GM06990 (cell line): ENCODE data around the gene PTPRD.

Experiments used
- DNase-seq: peaks from one replicate; pipeline ENCODE4 v3.0.0-alpha.2; 2011; ENCODE audit not compliant: insufficient read length; ENCODE audit errors: extremely low read depth
- H3K27me3 ChIP-seq: replicated peaks from 2 replicates; pipeline ENCODE4 v1.6.0; 2011; ENCODE audit warnings: low read length; ENCODE audit not compliant: control insufficient read depth, insufficient read depth
- H3K36me3 ChIP-seq: 2 replicates; pipeline ENCODE4 v1.5.1; 2011; ENCODE audit warnings: low read length; ENCODE audit not compliant: control insufficient read depth, insufficient read depth
- H3K4me3 ChIP-seq: replicated peaks from 2 replicates; pipeline ENCODE4 v1.5.1; 2011; ENCODE audit warnings: low read depth, mild to moderate bottlenecking, control low read depth, low read length
- CTCF ChIP-seq: IDR thresholded peaks from 2 replicates; pipeline ENCODE4 v1.5.1; 2011; ENCODE audit warnings: low read length, control low read depth, mild to moderate bottlenecking, inconsistent platforms; ENCODE audit not compliant: insufficient read depth, poor library complexity, severe bottlenecking

Gene PTPRD

DNA sequence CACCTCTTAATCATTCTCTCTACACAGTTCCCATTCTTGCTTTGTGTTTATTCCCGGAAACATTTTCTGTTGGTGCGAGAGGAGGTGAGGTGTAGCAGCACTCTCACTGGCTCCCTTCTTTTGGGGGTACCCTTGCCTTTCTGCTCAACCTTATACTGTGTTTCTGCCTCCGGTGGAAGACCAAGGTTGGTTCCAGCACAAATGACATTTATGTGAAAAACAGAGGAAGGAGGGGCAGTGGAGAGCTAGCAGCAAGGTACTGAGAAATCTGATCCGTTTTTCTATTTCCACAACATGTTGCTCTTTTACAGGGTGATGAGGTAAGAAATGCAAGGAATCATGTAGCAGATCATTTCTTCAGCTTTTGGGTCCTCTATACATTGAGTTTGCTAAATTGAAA is 2165.2 kb downstream of the PTPRD start:
- Histone ChIP-seq H3K36me3 (no peaks in the 10 kb centered on the region), H3K4me3 (no peak overlapping the region), H3K27me3 (no peaks in the 10 kb centered on the region)
- no peak for DNase-seq
- TF ChIP-seq CTCF = no peak

DNA sequence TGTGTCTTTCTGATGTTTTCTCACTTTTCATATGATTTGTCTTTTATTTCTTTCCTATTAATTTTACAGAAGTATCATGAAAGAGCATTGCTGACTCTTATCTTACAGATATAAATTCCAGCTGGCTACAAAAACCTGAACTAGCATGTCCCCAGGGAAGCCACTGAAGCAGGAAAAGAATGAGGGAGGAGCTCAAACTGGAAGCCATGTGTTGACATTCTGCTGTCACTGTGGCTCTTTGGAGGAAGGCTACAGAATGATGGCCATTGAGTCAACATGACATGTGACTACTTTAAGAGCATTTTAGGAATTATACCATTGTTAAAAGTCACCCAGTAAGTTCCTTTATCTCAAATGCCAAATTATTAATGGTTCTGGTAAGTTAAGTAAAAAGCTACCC is 2174.9 kb downstream of the PTPRD start:
- no peak overlapping the region for H3K4me3 ChIP-seq
- H3K27me3 ChIP-seq = no peaks in the 10 kb centered on the region
- no peaks in the 10 kb centered on the region for H3K36me3 ChIP-seq
- TF ChIP-seq CTCF = no peak
- DNase-seq = no peak

DNA sequence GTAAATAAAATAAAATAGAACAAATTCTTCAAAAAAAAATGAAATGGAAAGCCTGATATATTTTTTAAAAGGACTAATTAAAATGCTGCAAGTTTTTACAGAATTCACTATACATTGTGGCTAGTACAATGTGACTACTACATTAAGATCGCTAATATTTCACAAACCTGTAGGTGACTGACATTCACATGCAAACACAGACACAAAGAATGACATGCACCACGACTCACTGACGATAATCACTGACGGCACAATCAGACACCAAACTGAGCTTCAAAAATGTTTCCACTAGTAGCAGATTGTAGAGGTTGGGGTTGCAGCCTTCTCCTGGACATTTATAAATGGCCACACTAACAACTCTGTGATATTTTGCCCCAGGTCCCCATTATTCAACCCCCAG is 2175.5 kb downstream of the PTPRD start:
- no peaks in the 10 kb centered on the region for H3K27me3 ChIP-seq
- TF ChIP-seq CTCF = no peak
- H3K4me3 ChIP-seq = no peak overlapping the region
- no peaks in the 10 kb centered on the region for H3K36me3 ChIP-seq
- DNase-seq = no peak

GRCh38 chr9:8436786-8437185 is 2176.0 kb downstream of the PTPRD start:
- no peak for DNase-seq
- Histone ChIP-seq H3K4me3 (no peak overlapping the region), H3K36me3 (no peaks in the 10 kb centered on the region), H3K27me3 (no peaks in the 10 kb centered on the region)
- no peak for TF ChIP-seq CTCF

GRCh38 chr9:8434621-8435020 is 2178.2 kb downstream of the PTPRD start:
- Histone ChIP-seq H3K27me3 (no peaks in the 10 kb centered on the region), H3K4me3 (no peak overlapping the region), H3K36me3 (no peaks in the 10 kb centered on the region)
- TF ChIP-seq CTCF = no peak
- no peak for DNase-seq

GRCh38 chr9:8432224-8432623 is 2180.6 kb downstream of the PTPRD start:
- no peak for TF ChIP-seq CTCF
- no peaks in the 10 kb centered on the region for H3K36me3 ChIP-seq
- no peaks in the 10 kb centered on the region for H3K27me3 ChIP-seq
- no peak for DNase-seq
- H3K4me3 ChIP-seq = no peak overlapping the region
